Body of pancreas (tissue), 4 donors: ENCODE results near the gene HEPACAM2.

Experiments used
- CTCF ChIP-seq, 7 experiments: fragments of 450-650 bp in 4 of 7; fragments of 200-600 bp in 3 of 7; sonication (generic) in 3 of 7; IDR thresholded peaks; one replicate each; pipeline ENCODE4 v1.5.1; 2016 to 2019; ENCODE audit warnings: antibody characterized with exemption in 7 of 7
- POLR2A ChIP-seq, 3 donors: fragments of 450-650 bp; IDR thresholded peaks; one replicate each; pipeline ENCODE4 v1.6.1; 2016; ENCODE audit warnings: antibody characterized with exemption in 3 of 3, mild to moderate bottlenecking in 2 of 3

DNA sequence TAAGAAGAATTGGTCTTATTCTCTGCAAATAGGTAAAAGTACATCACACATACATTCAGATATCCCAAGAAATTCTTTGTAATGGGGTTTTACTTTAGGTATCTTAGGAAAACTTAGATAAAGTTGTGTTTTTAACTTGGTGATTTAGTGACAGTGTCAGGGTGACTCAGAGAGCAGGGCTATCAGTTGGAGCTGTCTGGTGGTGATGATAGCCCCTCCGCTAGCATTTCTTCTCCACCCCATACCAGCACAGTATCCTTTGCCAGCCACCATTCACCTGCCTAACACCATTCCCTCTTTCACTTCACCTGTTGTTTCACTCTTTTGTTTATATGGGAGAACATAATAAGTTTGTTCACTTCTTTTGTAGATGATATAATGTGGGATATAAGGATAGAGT, 36.3 kb upstream of the HEPACAM2 start:
- no peak for TF ChIP-seq CTCF (IDR thresholded peaks at IDR 0.05)
- TF ChIP-seq POLR2A (IDR thresholded peaks at IDR 0.05), result no peak
